Activated naive CD8-positive, alpha-beta T cell treated with anti-CD3 and anti-CD28 coated beads for 36 hours (primary cell): ENCODE results near the gene CEP126. TPM values are rescaled to one million over a fixed set of nuclear protein-coding genes. Genes with fewer than 3 reads are reported as not detected.
"Not testable (repeated sequence)": the region's sequence is repeated elsewhere in the genome, so short reads cannot be mapped to it uniquely, and the experiment has no call there.

Source experiments
- DNase-seq: peaks from one replicate; pipeline ENCODE4 v3.0.0; 2021
- H3K27ac Mint-ChIP-seq: one replicate; pipeline ENCODE4 v1.8.0; 2022; ENCODE audit warnings: mild to moderate bottlenecking, moderate library complexity, mixed read lengths
- H3K27me3 Mint-ChIP-seq: one replicate; pipeline ENCODE4 v1.8.0; 2022; ENCODE audit warnings: mild to moderate bottlenecking, mixed read lengths
- H3K36me3 Mint-ChIP-seq: one replicate; pipeline ENCODE4 v1.8.0; 2021; ENCODE audit warnings: mild to moderate bottlenecking, mixed read lengths
- H3K4me1 Mint-ChIP-seq: one replicate; pipeline ENCODE4 v1.8.0; 2021; ENCODE audit warnings: mixed read lengths
- H3K4me3 Mint-ChIP-seq: one replicate; pipeline ENCODE4 v1.8.0; 2022; ENCODE audit warnings: mild to moderate bottlenecking, moderate library complexity, mixed read lengths
- H3K9me3 Mint-ChIP-seq: one replicate; pipeline ENCODE4 v1.8.0; 2022; ENCODE audit warnings: mixed read lengths
- total RNA-seq, 2 experiments: library from RNA; stranded (reverse); gene quantifications; one replicate each; pipeline ENCODE4 v1.2.3, GENCODE V29; 2021

Gene CEP126
- total RNA-seq, 2 experiments from 2014 or later, result 1.9 to 2.2 TPM

DNA sequence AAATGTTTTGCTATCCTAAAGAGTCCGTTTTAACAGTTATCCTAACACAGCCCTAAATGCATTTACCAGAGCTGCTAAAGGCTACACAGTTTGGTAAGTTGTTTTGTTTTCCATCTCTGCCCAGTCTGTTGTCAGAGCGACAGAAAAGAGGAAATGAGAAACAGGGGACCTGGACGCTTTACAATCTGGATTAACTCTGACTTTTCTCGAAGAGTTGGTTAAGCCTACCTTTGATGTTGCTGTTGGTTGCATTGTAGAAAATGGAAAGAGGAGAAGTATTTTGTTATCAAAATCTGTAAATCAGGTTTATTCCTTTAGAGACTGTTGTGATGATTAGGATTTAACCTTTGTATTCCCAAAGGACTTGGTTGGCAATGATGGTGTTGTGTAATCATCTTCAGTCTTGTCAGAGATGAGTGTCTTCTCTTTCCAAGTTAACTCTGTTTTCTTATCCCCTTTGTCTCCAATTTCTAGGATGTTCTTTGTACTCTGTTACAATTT, 1.0 kb downstream of the CEP126 start:
- H3K9me3 Mint-ChIP-seq, result no peaks in the 10 kb centered on the region
- H3K27me3 Mint-ChIP-seq, result no peaks in the 10 kb centered on the region
- DNase-seq, result no peak
- H3K36me3 Mint-ChIP-seq, result no peaks in the 10 kb centered on the region
- H3K27ac Mint-ChIP-seq, result peak overlapping the region; percentile 92
- peak overlapping the region; percentile 93 for H3K4me3 Mint-ChIP-seq
- H3K4me1 Mint-ChIP-seq, result peaks cover 21% of the 10 kb centered on the region

GRCh38 chr11:101916422-101916821, 1.6 kb downstream of the CEP126 start, which contains the start of gene ANGPTL5:
ANGPTL5 (minus strand) TSS chr11:101916522; CDS start chr11:101907909, 8,613 bp downstream.
- Mint-ChIP-seq H3K36me3 (no peaks in the 10 kb centered on the region), H3K27ac (peak within 1 kb of the TSS; percentile 92), H3K9me3 (no peaks in the 10 kb centered on the region), H3K27me3 (no peaks in the 10 kb centered on the region), H3K4me1 (peaks cover 21% of the 10 kb centered on the region), H3K4me3 (peak within 1 kb of the TSS; percentile 93)
- no peak for DNase-seq

DNA sequence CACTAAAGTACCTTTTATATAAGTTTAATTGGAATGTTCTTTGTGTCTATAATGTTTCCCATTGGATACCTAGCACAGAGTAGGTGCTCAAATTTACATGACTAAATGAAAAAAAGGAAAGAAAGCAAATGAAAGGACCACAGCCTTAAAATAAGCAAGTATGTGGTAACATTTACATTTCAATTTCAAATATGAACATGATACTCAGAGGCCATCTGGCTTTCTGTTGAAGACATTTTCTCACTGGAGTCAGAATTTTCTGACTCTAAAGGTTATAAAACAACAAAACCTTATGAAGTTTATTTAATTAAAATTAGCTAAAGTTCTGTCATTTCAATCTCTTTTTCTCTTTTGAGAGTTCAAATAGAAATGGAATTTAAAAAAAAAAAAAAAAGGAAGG, 2.4 kb downstream of the CEP126 start:
- DNase-seq, result no peak
- no peak overlapping the region for H3K27ac Mint-ChIP-seq
- no peaks in the 10 kb centered on the region for H3K27me3 Mint-ChIP-seq
- H3K36me3 Mint-ChIP-seq, result no peaks in the 10 kb centered on the region
- H3K9me3 Mint-ChIP-seq, result no peaks in the 10 kb centered on the region
- peaks cover 21% of the 10 kb centered on the region for H3K4me1 Mint-ChIP-seq
- H3K4me3 Mint-ChIP-seq, result no peak overlapping the region

DNA sequence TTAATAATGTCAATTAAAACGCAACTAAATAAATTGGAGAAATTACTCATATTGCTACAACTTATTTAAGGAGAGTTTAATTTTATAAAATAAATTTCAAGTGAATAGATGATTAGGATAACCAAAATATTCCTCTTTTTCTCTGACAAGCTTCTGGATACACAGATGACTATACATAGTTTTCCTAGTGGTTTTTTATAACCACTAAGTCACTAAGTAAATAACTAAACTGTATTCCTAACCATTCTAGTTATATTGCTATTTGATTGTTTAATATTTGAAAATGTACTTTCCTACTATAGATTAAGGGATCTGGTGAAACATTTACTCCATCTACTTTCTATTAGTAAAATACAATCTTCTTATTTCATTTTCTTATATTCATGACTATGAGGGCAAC, 6.2 kb downstream of the CEP126 start:
- Mint-ChIP-seq H3K27me3 (no peaks in the 10 kb centered on the region), H3K27ac (no peak overlapping the region), H3K4me1 (peaks cover 7% of the 10 kb centered on the region), H3K36me3 (no peaks in the 10 kb centered on the region), H3K4me3 (no peak overlapping the region), H3K9me3 (no peaks in the 10 kb centered on the region)
- DNase-seq, result no peak

DNA sequence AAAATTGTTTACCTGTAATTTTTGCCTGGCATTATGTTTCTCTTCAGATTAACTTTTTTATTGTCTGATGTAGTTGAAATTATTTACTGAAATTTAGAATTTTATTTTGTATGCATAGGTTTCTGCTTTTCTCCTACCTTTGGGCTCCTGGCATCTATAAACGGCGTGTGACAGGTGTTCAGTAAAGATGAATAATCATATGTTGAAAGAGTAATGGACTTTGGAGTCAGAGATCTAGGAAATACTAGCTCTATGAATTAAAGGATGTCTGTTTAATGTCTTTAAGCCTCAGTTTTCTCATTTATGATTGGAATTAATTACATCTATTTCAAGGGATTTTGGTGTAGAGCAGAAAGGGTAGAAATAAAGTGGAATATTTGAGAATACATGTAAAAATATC, 8.7 kb downstream of the CEP126 start:
- Mint-ChIP-seq H3K4me1 (no peaks in the 10 kb centered on the region), H3K27me3 (no peaks in the 10 kb centered on the region), H3K36me3 (peaks cover 6% of the 10 kb centered on the region), H3K9me3 (peaks cover 5% of the 10 kb centered on the region), H3K4me3 (no peak overlapping the region), H3K27ac (no peak overlapping the region)
- no peak for DNase-seq

- Mint-ChIP-seq H3K27me3 (no peaks in the 10 kb centered on the region), H3K4me3 (no peak overlapping the region), H3K4me1 (no peaks in the 10 kb centered on the region), H3K36me3 (peaks cover 14% of the 10 kb centered on the region), H3K27ac (no peak overlapping the region), H3K9me3 (peaks cover 6% of the 10 kb centered on the region)
- DNase-seq, result no peak
Observed at GRCh38 chr11:101929294-101929915, 14.6 kb downstream of the CEP126 start.

GRCh38 chr11:101931692-101932091, 16.9 kb downstream of the CEP126 start:
- no peak for DNase-seq
- peaks cover 6% of the 10 kb centered on the region for H3K9me3 Mint-ChIP-seq
- H3K27me3 Mint-ChIP-seq, result no peaks in the 10 kb centered on the region
- H3K27ac Mint-ChIP-seq, result no peak overlapping the region
- H3K4me3 Mint-ChIP-seq, result no peak overlapping the region
- H3K36me3 Mint-ChIP-seq, result peaks cover 14% of the 10 kb centered on the region
- H3K4me1 Mint-ChIP-seq, result no peaks in the 10 kb centered on the region

DNA sequence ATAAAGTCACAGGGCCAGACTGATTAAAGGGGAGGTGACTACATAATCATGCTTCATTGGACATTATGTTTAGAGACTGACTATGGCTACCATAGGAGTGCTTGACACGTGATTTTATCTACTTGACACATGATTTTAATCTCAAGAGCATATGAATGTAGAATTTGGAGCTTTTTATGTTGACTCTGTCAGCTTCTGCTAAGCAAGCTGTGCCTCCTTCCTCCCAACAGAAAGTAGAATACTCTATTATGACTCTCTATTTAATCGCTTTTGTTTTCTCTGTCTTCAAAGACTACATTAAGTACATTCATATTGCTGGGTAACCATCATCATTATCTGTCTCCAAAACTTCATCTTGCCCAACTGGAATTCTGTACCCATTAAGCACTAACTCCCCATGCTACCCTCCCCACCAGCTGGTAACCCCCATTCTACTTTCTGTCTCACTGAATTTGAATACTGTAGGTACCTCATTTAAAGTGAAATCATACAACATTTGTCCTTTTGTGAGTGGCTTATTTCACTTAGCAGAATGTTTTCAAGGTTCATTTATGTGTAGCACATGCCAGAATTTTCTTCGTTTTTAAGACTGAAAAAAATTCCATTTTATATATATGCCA, 26.2 kb downstream of the CEP126 start:
- Mint-ChIP-seq H3K4me3 (no peak overlapping the region), H3K9me3 (no peaks in the 10 kb centered on the region), H3K4me1 (no peaks in the 10 kb centered on the region), H3K27me3 (no peaks in the 10 kb centered on the region), H3K27ac (no peak overlapping the region), H3K36me3 (no peaks in the 10 kb centered on the region)
- DNase-seq, result no peak

- DNase-seq, result no peak
- Mint-ChIP-seq H3K27me3 (no peaks in the 10 kb centered on the region), H3K27ac (no peak overlapping the region), H3K4me3 (no peak overlapping the region), H3K36me3 (no peaks in the 10 kb centered on the region), H3K9me3 (no peaks in the 10 kb centered on the region), H3K4me1 (no peaks in the 10 kb centered on the region)
Observed at GRCh38 chr11:101944923-101945322, 30.1 kb downstream of the CEP126 start.

DNA sequence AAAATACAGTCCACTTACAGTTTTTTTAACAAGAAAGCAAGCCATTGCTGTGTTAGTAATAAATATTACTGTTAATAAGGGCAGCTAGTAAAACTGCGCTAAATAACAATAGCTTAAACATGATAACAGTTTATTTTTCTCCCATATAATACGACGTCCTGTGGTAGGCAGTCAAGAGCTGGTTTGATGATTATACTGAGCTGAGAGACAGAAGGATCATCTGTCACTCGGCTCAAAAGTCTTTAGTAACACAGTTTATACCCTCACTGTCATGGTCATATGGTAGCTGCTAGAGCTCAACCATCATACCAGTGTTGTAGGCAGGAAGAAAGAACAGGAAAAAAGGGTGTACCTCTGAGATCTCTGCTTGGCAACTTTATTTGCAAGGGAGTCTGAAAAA, 30.6 kb downstream of the CEP126 start:
- H3K27me3 Mint-ChIP-seq, result no peaks in the 10 kb centered on the region
- no peak overlapping the region for H3K4me3 Mint-ChIP-seq
- no peak overlapping the region for H3K27ac Mint-ChIP-seq

GRCh38 chr11:101949680-101950220, 34.9 kb downstream of the CEP126 start:
- DNase-seq, result no peak
- Mint-ChIP-seq H3K27ac (no peak overlapping the region), H3K27me3 (no peaks in the 10 kb centered on the region), H3K4me3 (no peak overlapping the region), H3K9me3 (no peaks in the 10 kb centered on the region), H3K36me3 (no peaks in the 10 kb centered on the region), H3K4me1 (no peaks in the 10 kb centered on the region)

More for the DNA sequence above, 30.6 kb downstream of the CEP126 start:
- no peaks in the 10 kb centered on the region for H3K36me3 Mint-ChIP-seq
- no peaks in the 10 kb centered on the region for H3K4me1 Mint-ChIP-seq
- DNase-seq, result no peak
- H3K9me3 Mint-ChIP-seq, result no peaks in the 10 kb centered on the region

- Mint-ChIP-seq H3K27ac (no peak overlapping the region), H3K4me1 (no peaks in the 10 kb centered on the region), H3K27me3 (no peaks in the 10 kb centered on the region), H3K9me3 (peaks cover 3% of the 10 kb centered on the region), H3K4me3 (no peak overlapping the region), H3K36me3 (peaks cover 8% of the 10 kb centered on the region)
- DNase-seq, result no peak
Observed at GRCh38 chr11:101955278-101955677, 40.5 kb downstream of the CEP126 start.

GRCh38 chr11:101955701-101956100, 40.9 kb downstream of the CEP126 start:
- H3K27ac Mint-ChIP-seq, result no peak overlapping the region

GRCh38 chr11:101960231-101960630, 45.4 kb downstream of the CEP126 start:
- Mint-ChIP-seq H3K27me3 (no peaks in the 10 kb centered on the region), H3K36me3 (peaks cover 16% of the 10 kb centered on the region), H3K4me3 (no peak overlapping the region), H3K27ac (no peak overlapping the region), H3K4me1 (no peaks in the 10 kb centered on the region), H3K9me3 (peaks cover 3% of the 10 kb centered on the region)
- no peak for DNase-seq

More at GRCh38 chr11:101955701-101956100, 40.9 kb downstream of the CEP126 start:
- no peaks in the 10 kb centered on the region for H3K4me1 Mint-ChIP-seq
- DNase-seq, result no peak
- peaks cover 3% of the 10 kb centered on the region for H3K9me3 Mint-ChIP-seq
- H3K27me3 Mint-ChIP-seq, result no peaks in the 10 kb centered on the region
- H3K36me3 Mint-ChIP-seq, result peaks cover 8% of the 10 kb centered on the region
- no peak overlapping the region for H3K4me3 Mint-ChIP-seq

DNA sequence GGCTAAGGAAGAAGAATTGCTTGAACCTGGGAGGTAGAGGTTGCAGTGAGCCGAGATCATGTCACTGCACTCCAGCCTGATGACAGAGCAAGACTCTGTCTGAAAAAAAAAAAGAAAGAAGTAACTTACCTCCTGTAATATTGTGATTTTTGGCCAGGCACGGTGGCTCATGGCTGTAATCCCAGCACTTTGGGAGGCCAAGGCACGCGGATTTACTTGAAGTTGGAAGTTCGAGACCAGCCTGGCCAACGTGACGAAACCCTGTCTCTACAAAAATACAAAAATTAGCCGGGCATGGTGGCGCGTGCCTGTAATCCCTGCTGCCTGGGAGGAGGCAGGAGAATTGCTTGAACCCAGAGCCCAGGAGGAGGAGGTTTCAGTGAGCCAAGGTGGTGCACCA, 49.4 kb downstream of the CEP126 start:
- not testable (repeated sequence) for H3K27ac Mint-ChIP-seq, H3K9me3 Mint-ChIP-seq, DNase-seq, H3K27me3 Mint-ChIP-seq, H3K4me1 Mint-ChIP-seq, H3K4me3 Mint-ChIP-seq, H3K36me3 Mint-ChIP-seq

GRCh38 chr11:101974255-101974654, 59.4 kb downstream of the CEP126 start:
- H3K36me3 Mint-ChIP-seq, result no peaks in the 10 kb centered on the region
- no peak for DNase-seq
- no peak overlapping the region for H3K4me3 Mint-ChIP-seq
- no peaks in the 10 kb centered on the region for H3K27me3 Mint-ChIP-seq
- peaks cover 1% of the 10 kb centered on the region for H3K9me3 Mint-ChIP-seq
- H3K27ac Mint-ChIP-seq, result no peak overlapping the region
- H3K4me1 Mint-ChIP-seq, result no peaks in the 10 kb centered on the region
